NCI-H1417 treated with DMSO at 0.1 percent for 48 hours (cell line): ENCODE results near the gene C5orf34.
"Not testable (repeated sequence)": the region's sequence is repeated elsewhere in the genome, so short reads cannot be mapped to it uniquely, and the experiment has no call there.

Source experiments
- DNase-seq: peaks from one replicate; lab custom pipeline; 2025; lab: John Stamatoyannopoulos, UW

The C5orf34 gene

GRCh38 chr5:43514816-43515677, at the start of gene C5orf34:
TSS of gene C5orf34 (minus strand) at chr5:43515148. CDS start at chr5:43509339, 5,809 bp downstream.
- peak; percentile 85 for DNase-seq

- DNase-seq = no peak
Observed at GRCh38 chr5:43564289-43564850, 49.4 kb upstream of the C5orf34 start.

GRCh38 chr5:43563321-43563720, 48.4 kb upstream of the C5orf34 start:
- no peak for DNase-seq

- DNase-seq = no peak
Observed at GRCh38 chr5:43561356-43561755, 46.4 kb upstream of the C5orf34 start.

- DNase-seq = no peak
Observed at GRCh38 chr5:43560128-43560527, 45.2 kb upstream of the C5orf34 start.

GRCh38 chr5:43556857-43557542, 42.1 kb upstream of the C5orf34 start, which contains the start of gene PAIP1:
TSS of gene PAIP1 (minus strand) at chr5:43557077. CDS start at chr5:43556846, 231 bp downstream.
- peak; percentile 33 for DNase-seq

GRCh38 chr5:43556607-43556856, 41.6 kb upstream of the C5orf34 start:
- not testable (repeated sequence) for DNase-seq

- DNase-seq = peak; percentile 28
Observed at GRCh38 chr5:43555895-43556606, 41.1 kb upstream of the C5orf34 start.

GRCh38 chr5:43554497-43554896, 39.5 kb upstream of the C5orf34 start:
- no peak for DNase-seq

- no peak for DNase-seq
Observed at GRCh38 chr5:43553381-43553780, 38.4 kb upstream of the C5orf34 start.

GRCh38 chr5:43551731-43552130, 36.8 kb upstream of the C5orf34 start:
- DNase-seq = no peak

- DNase-seq = not testable (repeated sequence)
Observed at GRCh38 chr5:43549272-43549671, 34.3 kb upstream of the C5orf34 start.

GRCh38 chr5:43548358-43548757, 33.4 kb upstream of the C5orf34 start:
- DNase-seq = no peak

- DNase-seq = no peak
Observed at GRCh38 chr5:43547532-43547931, 32.6 kb upstream of the C5orf34 start.

- DNase-seq = no peak
Observed at GRCh38 chr5:43543434-43543833, 28.5 kb upstream of the C5orf34 start.

- no peak for DNase-seq
Observed at GRCh38 chr5:43540746-43541145, 25.8 kb upstream of the C5orf34 start.

- no peak for DNase-seq
Observed at GRCh38 chr5:43536972-43537371, 22.0 kb upstream of the C5orf34 start.

GRCh38 chr5:43533646-43534045, 18.7 kb upstream of the C5orf34 start:
- DNase-seq = no peak

GRCh38 chr5:43530648-43531047, 15.7 kb upstream of the C5orf34 start:
- no peak for DNase-seq

- no peak for DNase-seq
Observed at GRCh38 chr5:43523662-43524072, 8.7 kb upstream of the C5orf34 start.

- no peak for DNase-seq
Observed at GRCh38 chr5:43520615-43521014, 5.7 kb upstream of the C5orf34 start.

- no peak for DNase-seq
Observed at GRCh38 chr5:43515678-43516048, 715 bp upstream of the C5orf34 start.

- DNase-seq = no peak
Observed at GRCh38 chr5:43514471-43514815, 505 bp downstream of the C5orf34 start.
